HepG2 (cell line): Measurements from ENCODE around the gene AGAP3. TPM values are rescaled to one million over a fixed set of nuclear protein-coding genes. Genes with fewer than 3 reads are reported as not detected.

Source experiments
- CCAR2 ChIP-seq: fragments of 200-400 bp; formaldehyde crosslinking; optimal IDR thresholded peaks from 2 replicates; pipeline ENCODE3; 2018; ENCODE audit warnings: low read depth, mild to moderate bottlenecking, low read length, moderate library complexity
- GATAD2A ChIP-seq: IDR thresholded peaks from 2 replicates; pipeline ENCODE4 v1.6.1; 2016
- HNRNPLL ChIP-seq: fragments of 200-400 bp; formaldehyde crosslinking; IDR thresholded peaks from 2 replicates; pipeline ENCODE4 v1.6.1; 2017; ENCODE audit warnings: mild to moderate bottlenecking, low read depth, low read length; ENCODE audit not compliant: poor library complexity, severe bottlenecking
- SAP130 ChIP-seq: IDR thresholded peaks from 2 replicates; pipeline ENCODE4 v1.6.1; 2016; ENCODE audit warnings: low read depth
- SMAD1 ChIP-seq: sonication (generic); formaldehyde crosslinking; IDR thresholded peaks from 2 replicates; pipeline ENCODE4 v1.4.0; 2020; ENCODE audit warnings: missing genetic modification reagents, low read depth, mild to moderate bottlenecking, borderline replicate concordance
- TOPORS ChIP-seq: sonication (generic); formaldehyde crosslinking; IDR thresholded peaks from 2 replicates; pipeline ENCODE4 v1.8.0; 2023; ENCODE audit warnings: mild to moderate bottlenecking, missing genetic modification reagents
- ZNF629 ChIP-seq: sonication (generic); formaldehyde crosslinking; conservative IDR thresholded peaks from 2 replicates; pipeline ENCODE4 v1.5.0; 2020; ENCODE audit warnings: missing genetic modification reagents
- ZNF891 ChIP-seq: sonication (generic); formaldehyde crosslinking; IDR thresholded peaks from 2 replicates; pipeline ENCODE4 v1.5.0; 2020; ENCODE audit warnings: mild to moderate bottlenecking, missing genetic modification reagents
- ZSCAN31 ChIP-seq: sonication (generic); formaldehyde crosslinking; IDR thresholded peaks from 2 replicates; pipeline ENCODE4 v1.5.0; 2020; ENCODE audit warnings: low read depth, mild to moderate bottlenecking, missing genetic modification reagents
- polyA plus RNA-seq, 8 experiments: library from polyadenylated mRNA; depleted of rRNA in 3 of 8; stranded (reverse) in 7 of 8; unstranded in 1 of 8; fragments of >200 nt; fragmentation: Illumina TruSeq in 4 of 8; extraction: Trizol in 4 of 8; gene quantifications; 2 replicates each; pipeline versions ENCODE4 v1.2.1 to v1.2.3, GENCODE V29; 2011 to 2016; ENCODE audit warnings: low read depth in 4 of 8, missing spikeins in 1 of 8, mixed read lengths in 1 of 8; ENCODE audit not compliant: insufficient read depth in 1 of 8
- total RNA-seq, 5 experiments: library from RNA; depleted of rRNA; stranded (reverse); fragments of >200 nt; fragmentation: Illumina TruSeq; extraction: Trizol; gene quantifications; 2 replicates each; pipeline ENCODE4 v1.2.3, GENCODE V29; 2016; ENCODE audit warnings: low read depth in 1 of 5
- TF ChIP-seq, protein P1 (sequence below): sonication (generic); formaldehyde crosslinking; IDR thresholded peaks from 2 replicates; pipeline ENCODE4 v1.5.1; 2020; ENCODE audit warnings: mild to moderate bottlenecking, missing genetic modification reagents, moderate library complexity
- TF ChIP-seq, protein P2 (sequence below), 2 experiments: sonication (generic) in 1 of 2; formaldehyde crosslinking in 1 of 2; IDR thresholded peaks; 2 replicates each; pipeline versions ENCODE4 v1.4.0 to v1.6.1; 2018 to 2020; ENCODE audit warnings: missing genetic modification reagents in 2 of 2, borderline replicate concordance in 1 of 2, low read depth in 1 of 2, mild to moderate bottlenecking in 1 of 2, missing biosample characterization in 1 of 2
- TF ChIP-seq, protein P3 (sequence below), 2 experiments: sonication (generic) in 1 of 2; formaldehyde crosslinking in 1 of 2; IDR thresholded peaks; 2 replicates each; pipeline versions ENCODE4 v1.5.1 to v1.6.1; 2011 to 2020; ENCODE audit warnings: borderline replicate concordance in 1 of 2, low read depth in 1 of 2, low read length in 1 of 2, mild to moderate bottlenecking in 1 of 2, missing genetic modification reagents in 1 of 2, moderate library complexity in 1 of 2
- TF ChIP-seq, protein P4 (sequence below): sonication (generic); formaldehyde crosslinking; IDR thresholded peaks from 2 replicates; pipeline ENCODE4 v1.4.0; 2020; ENCODE audit warnings: missing genetic modification reagents, low read depth, mild to moderate bottlenecking, borderline replicate concordance
- TF ChIP-seq, protein P5 (sequence below): sonication (generic); formaldehyde crosslinking; IDR thresholded peaks from 2 replicates; pipeline ENCODE4 v1.8.0; 2022; ENCODE audit warnings: missing genetic modification reagents, mild to moderate bottlenecking, moderate library complexity, borderline replicate concordance

AGAP3 gene
- total and polyA plus RNA-seq, 2 of the 13 experiments (the other 11 are each of a cell fraction or from before 2014, with no cell fraction given): 31.3 to 61.4 TPM

DNA sequence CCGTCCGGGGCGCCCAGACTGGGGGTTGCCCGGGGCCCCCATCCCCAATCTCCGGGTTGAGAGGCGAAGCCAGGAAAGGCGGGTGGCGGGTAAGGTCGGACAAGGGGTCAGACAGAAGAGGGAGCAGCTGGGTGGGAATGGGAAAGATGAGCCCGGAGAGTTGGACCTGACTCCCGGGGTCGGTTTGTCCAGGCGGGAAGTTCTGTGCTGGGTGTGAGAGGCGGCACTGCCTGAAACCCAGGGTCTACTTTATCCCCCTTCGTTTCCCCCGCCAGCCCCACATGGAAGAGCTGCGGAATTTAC lies 26.2 kb upstream of the AGAP3 start (continued):
- TF ChIP-seq, protein P1, sequence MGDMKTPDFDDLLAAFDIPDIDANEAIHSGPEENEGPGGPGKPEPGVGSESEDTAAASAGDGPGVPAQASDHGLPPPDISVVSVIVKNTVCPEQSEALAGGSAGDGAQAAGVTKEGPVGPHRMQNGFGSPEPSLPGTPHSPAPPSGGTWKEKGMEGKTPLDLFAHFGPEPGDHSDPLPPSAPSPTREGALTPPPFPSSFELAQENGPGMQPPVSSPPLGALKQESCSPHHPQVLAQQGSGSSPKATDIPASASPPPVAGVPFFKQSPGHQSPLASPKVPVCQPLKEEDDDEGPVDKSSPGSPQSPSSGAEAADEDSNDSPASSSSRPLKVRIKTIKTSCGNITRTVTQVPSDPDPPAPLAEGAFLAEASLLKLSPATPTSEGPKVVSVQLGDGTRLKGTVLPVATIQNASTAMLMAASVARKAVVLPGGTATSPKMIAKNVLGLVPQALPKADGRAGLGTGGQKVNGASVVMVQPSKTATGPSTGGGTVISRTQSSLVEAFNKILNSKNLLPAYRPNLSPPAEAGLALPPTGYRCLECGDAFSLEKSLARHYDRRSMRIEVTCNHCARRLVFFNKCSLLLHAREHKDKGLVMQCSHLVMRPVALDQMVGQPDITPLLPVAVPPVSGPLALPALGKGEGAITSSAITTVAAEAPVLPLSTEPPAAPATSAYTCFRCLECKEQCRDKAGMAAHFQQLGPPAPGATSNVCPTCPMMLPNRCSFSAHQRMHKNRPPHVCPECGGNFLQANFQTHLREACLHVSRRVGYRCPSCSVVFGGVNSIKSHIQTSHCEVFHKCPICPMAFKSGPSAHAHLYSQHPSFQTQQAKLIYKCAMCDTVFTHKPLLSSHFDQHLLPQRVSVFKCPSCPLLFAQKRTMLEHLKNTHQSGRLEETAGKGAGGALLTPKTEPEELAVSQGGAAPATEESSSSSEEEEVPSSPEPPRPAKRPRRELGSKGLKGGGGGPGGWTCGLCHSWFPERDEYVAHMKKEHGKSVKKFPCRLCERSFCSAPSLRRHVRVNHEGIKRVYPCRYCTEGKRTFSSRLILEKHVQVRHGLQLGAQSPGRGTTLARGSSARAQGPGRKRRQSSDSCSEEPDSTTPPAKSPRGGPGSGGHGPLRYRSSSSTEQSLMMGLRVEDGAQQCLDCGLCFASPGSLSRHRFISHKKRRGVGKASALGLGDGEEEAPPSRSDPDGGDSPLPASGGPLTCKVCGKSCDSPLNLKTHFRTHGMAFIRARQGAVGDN (CRISPR knock-in tag): peak; percentile 25; the same call in 1 of the 2 replicates
- TF ChIP-seq SAP130 (CRISPR knock-in tag): peak; percentile 22; the same call in 1 of the 2 replicates
- 0 out of 2 replicates have a peak, but pooled peaks have one; percentile 21 for TF ChIP-seq ZNF891
- no peak for TF ChIP-seq HNRNPLL
- TF ChIP-seq, protein P2, sequence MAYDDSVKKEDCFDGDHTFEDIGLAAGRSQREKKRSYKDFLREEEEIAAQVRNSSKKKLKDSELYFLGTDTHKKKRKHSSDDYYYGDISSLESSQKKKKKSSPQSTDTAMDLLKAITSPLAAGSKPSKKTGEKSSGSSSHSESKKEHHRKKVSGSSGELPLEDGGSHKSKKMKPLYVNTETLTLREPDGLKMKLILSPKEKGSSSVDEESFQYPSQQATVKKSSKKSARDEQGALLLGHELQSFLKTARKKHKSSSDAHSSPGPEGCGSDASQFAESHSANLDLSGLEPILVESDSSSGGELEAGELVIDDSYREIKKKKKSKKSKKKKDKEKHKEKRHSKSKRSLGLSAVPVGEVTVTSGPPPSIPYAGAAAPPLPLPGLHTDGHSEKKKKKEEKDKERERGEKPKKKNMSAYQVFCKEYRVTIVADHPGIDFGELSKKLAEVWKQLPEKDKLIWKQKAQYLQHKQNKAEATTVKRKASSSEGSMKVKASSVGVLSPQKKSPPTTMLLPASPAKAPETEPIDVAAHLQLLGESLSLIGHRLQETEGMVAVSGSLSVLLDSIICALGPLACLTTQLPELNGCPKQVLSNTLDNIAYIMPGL (CRISPR knock-in tag; IDR thresholded peaks at IDR 0.05; ENCODE audit: borderline replicate concordance in 1 of 2, low read depth in 1 of 2): peak in 1 of 2 experiments; percentile 23; a peak in 1 of 4 replicates
- TF ChIP-seq ZSCAN31 (CRISPR knock-in tag): no peak
- TF ChIP-seq, protein P3, sequence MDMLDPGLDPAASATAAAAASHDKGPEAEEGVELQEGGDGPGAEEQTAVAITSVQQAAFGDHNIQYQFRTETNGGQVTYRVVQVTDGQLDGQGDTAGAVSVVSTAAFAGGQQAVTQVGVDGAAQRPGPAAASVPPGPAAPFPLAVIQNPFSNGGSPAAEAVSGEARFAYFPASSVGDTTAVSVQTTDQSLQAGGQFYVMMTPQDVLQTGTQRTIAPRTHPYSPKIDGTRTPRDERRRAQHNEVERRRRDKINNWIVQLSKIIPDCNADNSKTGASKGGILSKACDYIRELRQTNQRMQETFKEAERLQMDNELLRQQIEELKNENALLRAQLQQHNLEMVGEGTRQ (IDR thresholded peaks at IDR 0.05; ENCODE audit: low read depth, low read length): no peak
- TF ChIP-seq, protein P3 (CRISPR knock-in tag; IDR thresholded peaks at IDR 0.05; ENCODE audit: borderline replicate concordance): peak; percentile 52; the same call in 1 of the 2 replicates
- TF ChIP-seq CCAR2: no peak
- TF ChIP-seq, protein P4, sequence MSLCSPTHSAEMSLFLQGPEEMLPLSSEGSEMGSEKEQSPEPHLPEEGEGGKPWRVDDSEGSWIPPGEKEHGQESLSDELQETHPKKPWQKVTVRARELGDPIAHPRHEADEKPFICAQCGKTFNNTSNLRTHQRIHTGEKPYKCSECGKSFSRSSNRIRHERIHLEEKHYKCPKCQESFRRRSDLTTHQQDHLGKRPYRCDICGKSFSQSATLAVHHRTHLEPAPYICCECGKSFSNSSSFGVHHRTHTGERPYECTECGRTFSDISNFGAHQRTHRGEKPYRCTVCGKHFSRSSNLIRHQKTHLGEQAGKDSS (CRISPR knock-in tag): no peak
- TF ChIP-seq ZNF629 (CRISPR knock-in tag): no peak
- 0 out of 2 replicates have a peak, but pooled peaks have one; percentile 63 for TF ChIP-seq TOPORS (CRISPR knock-in tag)
- 0 out of 2 replicates have a peak, but pooled peaks have one; percentile 72 for TF ChIP-seq SMAD1 (CRISPR knock-in tag)
- TF ChIP-seq GATAD2A (CRISPR knock-in tag): no peak
- TF ChIP-seq, protein P5, sequence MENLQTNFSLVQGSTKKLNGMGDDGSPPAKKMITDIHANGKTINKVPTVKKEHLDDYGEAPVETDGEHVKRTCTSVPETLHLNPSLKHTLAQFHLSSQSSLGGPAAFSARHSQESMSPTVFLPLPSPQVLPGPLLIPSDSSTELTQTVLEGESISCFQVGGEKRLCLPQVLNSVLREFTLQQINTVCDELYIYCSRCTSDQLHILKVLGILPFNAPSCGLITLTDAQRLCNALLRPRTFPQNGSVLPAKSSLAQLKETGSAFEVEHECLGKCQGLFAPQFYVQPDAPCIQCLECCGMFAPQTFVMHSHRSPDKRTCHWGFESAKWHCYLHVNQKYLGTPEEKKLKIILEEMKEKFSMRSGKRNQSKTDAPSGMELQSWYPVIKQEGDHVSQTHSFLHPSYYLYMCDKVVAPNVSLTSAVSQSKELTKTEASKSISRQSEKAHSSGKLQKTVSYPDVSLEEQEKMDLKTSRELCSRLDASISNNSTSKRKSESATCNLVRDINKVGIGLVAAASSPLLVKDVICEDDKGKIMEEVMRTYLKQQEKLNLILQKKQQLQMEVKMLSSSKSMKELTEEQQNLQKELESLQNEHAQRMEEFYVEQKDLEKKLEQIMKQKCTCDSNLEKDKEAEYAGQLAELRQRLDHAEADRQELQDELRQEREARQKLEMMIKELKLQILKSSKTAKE (CRISPR knock-in tag): 0 out of 2 replicates have a peak, but pooled peaks have one; percentile 26
